NCI-H2196 (cell line): ENCODE results near the gene LHPP.

Experiments
- DNase-seq: peaks from one replicate; lab custom pipeline; 2025; ENCODE audit not compliant: unreplicated experiment; lab: John Stamatoyannopoulos, UW

LHPP gene

DNA sequence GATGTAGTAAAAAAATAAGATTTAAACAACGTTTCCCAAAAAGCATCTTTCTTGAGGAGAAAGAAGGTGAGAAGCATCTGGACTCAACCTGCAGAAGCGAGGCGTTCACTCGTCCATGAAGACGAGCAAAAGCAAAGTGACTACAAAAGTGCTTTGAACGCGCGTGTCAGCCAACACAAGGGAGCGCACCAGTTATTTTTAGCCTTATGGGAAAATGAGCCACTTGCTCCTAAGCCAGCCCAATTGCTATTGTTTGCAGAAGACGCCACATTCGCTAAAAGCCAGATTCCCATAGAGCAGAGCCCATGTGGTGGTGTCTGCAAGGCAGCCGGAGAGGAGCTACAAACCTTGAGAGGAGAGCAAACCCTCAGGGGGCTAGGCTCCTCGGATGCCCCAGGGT lies 160.0 kb downstream of the LHPP start:
- no peak for DNase-seq

DNA sequence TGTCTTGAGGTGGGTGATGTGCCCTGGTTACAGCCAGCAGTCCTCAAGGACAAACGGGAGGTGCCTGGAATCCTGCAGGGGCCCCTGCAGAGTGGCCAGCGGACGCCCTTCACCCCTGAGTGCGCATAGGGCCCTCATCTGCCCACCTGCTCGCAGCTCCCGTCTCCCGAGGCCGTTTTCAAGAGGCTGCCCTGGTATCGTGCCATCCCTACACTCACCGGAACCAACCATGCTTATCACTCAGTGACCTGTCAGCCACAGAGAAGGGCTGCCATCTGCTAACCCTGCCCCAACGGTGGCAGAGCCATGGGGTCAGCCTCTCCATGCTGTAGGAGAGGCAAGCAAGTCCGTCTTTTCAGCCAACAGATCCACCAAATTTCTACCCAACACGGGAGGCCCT lies 160.5 kb downstream of the LHPP start:
- DNase-seq, result no peak

DNA sequence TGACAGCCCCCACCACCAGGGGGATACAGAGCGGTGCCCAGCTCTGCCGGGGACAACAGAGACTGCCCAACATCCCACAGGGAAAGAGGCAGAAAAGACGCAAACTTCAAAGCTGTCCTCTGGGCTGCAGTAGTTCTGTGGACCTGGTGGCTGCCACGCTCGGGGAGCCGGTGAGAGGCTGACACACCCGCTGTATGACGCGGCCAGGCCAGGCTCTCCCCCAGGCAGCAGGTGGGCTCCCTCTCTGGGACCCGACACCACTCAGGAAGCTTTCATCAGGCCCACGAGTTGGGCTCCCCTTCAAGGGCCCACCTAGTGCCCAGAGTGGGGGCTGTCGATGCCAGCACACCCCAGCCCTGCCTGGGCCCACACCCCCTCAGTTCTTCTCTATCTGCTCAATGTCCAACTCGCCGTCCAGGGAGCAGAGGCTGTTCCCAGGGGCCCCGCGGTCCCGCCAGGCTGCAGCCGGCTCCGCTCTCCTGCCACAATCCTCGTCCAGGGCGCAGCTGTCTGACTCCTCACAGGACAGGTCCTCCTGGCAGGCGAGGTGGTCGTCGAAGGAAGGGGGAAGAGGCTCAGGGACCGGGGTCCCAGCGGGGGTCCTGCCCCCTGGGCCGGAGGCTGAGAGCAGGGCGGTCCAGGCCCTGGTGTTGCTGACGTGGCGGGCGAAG lies 161.4 kb downstream of the LHPP start:
- no peak for DNase-seq

DNA sequence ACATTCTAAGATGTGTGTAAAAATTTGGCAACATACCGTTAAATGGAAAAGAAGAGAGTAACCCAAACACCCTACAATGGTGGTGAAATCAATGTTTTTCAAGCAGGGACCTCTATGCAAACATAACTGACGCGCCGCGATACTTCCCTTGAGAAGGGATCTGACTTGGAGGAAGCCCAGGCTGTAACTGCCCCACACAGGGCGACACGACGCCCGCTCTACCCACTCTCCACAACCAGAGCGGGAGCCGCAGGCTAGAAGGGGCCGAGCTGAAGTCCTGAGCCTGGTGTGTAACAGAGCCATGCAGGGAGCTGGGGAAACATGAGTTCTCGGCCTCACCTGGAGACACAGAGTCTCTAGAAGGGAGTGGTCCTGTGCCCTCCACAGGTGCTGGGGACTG lies 162.4 kb downstream of the LHPP start:
- no peak for DNase-seq

DNA sequence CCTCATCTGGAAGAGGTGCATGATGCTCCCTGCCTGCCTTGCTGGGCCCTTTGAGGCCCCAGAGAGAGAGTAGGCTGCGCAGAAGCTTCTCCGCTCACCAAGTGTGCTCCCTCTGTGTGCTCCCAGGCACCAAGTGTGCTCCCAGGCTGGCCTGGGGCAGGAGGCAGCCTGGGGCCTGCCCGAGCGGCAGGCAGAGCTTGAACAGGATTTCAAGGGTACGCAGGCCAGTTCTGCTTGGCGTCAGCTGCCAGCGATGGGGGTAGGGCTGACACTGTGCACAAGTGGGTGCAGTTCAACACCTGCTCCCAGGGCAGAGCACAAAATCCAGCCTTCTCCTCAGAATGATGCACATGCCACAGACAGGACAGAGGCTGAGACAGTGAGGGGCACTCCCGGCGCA lies 162.8 kb downstream of the LHPP start:
- no peak for DNase-seq

DNA sequence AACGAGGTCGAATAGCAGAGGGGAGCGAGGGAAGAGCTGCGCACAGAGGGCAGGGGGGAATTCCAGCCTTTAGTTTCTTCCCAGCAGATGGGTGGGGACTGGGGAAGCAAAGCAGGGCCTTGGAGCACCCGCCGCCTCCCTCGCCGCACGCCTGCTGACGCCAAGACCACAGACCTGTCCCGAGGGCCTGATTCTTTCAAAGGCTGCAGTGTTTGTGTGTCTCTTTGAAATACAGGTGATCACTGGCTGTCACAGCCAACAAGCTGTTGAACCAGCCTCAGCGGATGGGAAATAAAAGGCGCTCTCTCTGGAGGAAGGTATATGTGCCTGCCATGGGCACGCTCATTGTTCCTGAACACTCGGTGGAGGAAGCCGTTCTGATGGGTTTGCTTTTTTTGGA lies 163.3 kb downstream of the LHPP start:
- DNase-seq, result no peak

DNA sequence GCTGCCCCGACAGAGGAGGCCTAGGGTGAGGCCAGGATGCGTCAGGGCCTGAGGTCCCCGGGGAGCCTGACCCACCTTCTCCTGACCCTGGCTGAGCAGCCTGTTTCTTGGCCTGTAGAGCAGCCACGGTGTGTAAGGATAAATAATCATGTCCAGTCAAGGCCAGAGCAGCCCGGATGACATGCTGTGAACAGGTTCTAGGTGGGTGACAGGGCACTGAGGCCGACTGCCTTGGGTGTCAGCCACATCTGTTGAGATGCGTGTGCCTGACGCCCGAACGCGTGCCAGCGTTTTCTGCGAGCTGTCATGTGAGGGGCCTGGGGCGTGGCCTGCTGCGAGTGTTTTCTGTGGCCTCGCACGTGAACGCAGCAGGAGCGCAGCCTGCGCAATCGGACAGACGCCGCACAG lies 164.2 kb downstream of the LHPP start:
- DNase-seq, result no peak

DNA sequence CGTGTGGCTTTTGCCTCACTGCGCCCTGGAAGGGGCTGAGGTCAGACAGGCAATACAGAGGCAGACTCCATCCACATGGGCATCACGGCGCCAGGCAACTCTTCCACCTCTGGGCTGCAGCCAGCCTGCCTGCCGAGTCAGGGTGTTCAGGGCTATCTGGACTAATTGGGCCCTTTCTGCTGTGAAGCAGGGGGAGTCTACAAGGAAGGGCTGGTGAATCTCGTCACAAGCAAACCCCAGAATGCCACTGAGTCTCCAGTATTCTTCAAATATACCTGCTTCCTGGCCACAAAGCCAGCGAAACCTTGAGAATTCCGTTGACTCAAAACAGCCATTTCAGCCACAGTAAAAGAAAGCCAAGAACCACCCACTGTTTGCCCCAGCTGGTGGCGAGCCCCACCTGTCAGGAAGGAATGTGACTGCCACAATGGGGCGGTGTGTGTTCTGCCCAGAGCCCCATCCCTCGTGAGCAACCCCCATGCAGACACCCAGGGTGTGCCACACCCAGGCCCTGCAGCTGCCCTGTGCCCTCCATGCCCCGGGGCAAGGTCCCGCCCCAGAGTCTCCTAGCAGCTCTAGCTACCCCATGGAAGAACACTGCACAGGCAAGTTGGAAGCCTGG lies 165.2 kb downstream of the LHPP start:
- DNase-seq, result no peak

DNA sequence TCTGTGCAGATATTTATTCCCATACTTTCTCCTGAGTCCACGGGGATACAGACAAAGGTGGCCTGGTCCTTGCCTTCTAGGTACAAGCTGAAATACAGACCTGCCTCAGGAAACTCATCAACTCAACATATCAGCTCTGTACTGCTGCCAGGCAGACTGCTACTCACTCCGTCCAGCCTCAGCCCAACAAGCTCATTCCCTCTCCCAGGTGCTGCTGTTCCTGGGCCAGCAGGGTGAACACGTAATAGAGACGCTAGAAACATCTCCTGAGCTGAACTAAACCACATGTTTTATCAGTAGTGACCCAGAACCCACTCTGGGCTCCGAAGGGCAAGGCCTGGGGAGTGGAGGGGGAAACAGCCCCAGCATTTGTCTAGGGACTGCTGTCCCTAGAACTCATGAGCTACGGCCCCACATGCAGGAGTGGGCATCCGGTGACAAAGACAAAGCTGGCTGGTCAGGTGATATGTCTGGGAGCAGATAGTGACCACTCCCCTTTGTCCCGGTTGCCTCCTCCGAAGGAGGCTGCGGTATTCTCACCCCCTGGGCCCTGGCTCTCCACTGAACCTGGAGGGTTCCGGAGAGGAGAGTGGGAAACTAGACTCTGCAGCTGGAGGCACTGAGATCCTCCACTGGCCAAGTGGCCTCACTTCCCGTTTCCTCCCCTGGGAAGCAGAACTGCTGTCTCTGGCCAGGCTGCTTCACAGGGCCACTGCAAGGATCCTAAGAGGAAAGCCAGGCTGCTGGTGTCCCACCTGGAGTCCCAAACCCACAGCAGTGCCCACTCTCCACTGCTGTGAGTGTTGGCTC lies 166.4 kb downstream of the LHPP start:
- no peak for DNase-seq

DNA sequence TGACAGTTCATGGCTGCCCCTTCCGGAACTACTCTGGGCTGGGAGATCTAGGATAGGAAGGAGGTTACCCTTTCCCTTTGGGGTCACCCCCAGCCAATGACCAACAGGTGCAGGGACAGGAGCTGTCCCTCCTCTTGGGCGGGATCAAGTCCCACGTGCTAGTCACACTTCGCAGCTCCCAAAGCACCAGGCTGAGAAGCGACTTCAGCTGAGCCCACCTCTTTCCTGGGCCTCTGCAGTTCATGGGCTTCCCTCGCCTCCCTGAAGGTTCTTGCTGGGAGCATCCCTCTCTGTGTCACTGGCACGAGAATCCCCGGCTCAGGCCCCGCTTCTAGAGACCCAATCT lies 167.0 kb downstream of the LHPP start:
- no peak for DNase-seq

DNA sequence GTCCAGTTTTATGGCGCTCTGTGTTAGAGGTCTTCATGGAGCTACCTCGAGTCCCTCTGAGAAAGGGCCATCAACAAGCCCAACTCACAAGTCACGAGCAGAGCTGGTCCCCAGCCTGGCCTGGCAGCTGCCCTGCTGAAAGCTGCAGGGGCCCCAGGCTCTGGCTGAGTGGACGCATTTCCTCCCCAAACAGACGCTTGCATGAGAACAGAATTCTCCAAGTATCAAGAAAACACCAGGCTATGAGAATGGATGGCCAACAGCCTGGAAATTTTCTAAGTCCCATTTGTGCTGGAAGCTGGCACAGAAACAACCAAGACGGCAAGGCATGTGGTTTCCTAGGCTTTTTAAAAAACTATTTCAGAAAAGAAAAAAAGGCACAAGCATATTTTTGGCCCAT lies 167.8 kb downstream of the LHPP start:
- DNase-seq, result no peak

DNA sequence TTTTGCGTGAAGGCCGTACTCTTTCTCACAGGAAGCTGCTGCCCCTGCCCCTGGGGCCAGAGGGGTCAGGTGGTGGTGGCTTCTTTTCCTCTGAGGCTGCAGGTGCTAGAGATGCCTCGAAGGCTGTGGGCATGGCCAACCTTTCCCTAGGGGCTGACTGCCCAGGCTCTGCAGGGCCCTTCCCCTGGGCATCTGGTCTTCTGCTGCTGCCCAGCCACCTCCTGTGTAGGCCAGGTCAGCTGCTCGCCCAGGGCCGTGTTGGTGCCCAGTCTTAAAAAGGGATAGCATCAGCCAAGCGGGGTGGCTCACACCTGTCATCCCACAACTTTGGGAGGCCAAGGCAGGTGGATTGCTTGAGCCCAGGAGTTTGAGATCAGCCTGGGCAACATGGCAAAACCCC lies 168.2 kb downstream of the LHPP start:
- no peak for DNase-seq

DNA sequence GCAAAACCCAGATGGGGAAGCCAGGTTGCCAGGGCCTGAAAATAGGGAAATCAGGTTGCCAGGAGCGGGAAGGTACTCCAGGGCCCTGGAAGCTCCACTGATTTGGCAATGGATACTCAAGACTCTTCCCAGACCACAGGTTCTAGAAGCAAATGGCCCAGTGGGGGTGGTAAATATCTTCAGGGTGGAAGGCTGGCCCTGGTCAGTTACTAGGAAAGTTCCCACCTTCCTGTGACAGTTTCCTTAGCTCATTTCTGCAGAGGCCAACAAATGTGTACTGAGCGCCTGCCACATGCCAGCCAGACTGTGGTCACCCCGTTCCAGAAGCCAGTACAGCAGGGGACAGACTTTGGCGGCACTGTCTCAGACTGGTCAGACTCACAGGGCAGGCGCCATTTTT lies 168.9 kb downstream of the LHPP start:
- DNase-seq, result no peak

DNA sequence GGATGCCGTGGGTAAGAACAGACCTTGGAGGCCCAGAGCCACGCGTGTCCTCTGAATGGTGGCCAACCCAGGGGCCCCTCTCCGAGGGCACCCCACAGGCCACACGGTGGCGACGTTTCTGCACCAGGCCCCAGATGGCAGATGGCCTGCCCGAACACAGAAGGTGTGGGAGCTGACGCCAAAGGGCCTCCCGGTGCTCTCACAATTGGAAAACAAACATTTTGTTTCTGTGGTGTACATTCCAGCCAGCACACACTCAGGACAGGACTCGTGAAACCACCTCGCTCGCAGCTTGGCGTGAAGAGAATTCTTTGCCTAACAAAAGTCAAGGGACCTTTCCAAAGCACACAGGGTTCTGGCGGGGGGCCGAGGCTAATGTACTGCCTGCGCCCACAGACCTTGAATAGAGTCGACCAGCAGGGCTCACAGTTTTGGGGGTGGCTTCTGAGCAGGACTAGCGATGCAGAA lies 170.5 kb downstream of the LHPP start:
- DNase-seq, result peak; percentile 7

DNA sequence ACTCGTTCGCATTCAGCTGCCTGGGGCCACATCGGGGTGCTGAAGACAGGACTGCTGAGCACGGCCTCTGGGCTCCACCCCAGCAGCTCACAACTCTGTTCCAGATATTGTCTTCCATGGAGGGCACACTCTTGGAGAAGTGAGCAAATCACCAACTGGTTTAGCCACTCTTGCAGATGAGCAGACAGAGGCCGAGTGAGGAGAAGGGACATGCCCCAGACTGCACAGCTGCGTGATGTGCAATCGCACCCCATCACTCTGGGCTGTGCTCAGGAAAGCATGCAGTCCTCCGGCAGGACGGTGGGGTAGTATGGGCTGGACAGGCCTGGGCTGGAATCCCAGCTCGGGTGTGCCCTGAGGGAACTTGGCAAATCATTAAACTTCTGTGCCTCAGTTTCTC lies 170.9 kb downstream of the LHPP start:
- DNase-seq, result no peak

DNA sequence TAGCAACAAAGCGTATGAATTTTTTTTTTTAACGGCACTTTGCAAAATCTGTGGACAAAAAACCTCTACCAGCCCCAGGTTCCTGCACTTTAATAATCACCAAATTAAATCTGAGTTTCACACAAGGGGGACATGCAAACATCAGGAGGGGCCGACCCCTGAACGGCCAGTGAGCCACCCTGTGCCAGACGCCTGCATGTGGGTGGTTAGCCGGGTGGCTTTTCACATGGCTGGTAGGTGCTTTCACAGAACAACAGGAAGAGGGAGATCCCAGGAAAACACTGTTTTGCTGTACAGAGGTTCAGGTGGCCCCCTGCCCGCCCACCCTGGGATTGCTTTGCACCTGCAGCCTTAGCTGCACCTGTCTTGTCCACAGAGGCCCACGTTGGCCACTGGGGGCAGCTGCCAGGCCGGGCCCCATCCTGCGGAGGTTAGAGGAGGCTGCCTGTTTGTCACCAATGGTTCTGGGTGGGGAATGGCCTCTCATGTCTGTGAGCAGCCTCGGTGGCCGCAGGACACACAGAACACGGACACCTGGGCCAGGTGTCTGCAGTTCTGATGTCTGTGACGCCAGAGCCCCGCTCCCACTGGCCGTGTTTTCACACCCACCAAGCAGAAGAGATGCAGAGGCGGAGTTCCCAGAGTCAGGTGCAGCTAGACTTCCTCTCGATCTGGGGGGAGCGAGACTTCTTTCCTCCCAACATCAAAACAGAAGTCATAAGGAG lies 174.8 kb downstream of the LHPP start:
- DNase-seq, result no peak

DNA sequence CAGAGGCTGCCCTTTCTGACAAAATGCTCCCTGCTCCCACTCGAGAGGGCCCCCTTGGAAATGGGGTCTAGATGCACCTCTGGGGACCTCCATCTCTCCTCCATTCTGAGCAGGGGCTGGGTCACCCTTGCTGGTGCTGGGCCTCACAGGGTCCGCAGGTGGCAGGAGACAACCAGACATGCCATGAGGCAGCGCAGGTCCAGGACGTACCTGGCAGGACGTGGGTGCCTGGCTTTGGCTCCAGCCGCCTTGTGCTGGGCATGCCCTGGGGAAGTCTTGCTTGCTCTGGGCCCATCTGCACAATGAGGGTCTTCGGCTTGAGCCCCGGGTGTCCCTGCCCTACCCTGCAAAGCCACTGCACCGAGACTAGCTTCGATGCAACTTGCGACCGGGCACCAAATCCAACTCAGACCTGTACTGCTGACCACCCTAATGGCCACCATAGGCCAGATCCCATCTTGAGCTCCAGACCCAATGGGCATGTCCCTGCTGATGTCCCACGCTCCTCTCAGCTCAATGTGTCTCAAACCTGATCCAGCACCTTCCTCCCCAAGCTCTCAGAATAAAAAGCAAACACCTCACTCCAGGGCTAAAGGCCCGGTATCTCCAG lies 175.6 kb downstream of the LHPP start:
- DNase-seq, result no peak

DNA sequence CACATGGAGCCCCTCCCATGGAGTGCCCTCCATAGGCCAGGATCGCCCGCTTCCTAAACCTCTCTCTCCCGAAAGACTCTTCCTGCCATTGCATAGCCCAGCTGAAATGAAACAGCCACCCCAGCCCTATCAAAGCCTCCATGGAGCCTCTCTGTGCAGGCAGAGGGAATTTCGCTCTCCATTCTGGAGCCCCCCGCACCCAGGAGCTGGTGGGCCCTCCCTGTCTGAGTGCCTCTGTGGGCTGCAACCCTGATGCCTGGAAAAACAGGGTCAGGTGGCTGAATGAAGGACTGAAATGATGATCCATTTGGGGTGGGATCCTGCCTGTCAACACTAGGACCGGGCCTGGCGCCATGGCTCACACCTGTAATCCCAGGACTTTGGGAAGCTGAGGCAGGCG lies 176.1 kb downstream of the LHPP start:
- DNase-seq, result no peak

DNA sequence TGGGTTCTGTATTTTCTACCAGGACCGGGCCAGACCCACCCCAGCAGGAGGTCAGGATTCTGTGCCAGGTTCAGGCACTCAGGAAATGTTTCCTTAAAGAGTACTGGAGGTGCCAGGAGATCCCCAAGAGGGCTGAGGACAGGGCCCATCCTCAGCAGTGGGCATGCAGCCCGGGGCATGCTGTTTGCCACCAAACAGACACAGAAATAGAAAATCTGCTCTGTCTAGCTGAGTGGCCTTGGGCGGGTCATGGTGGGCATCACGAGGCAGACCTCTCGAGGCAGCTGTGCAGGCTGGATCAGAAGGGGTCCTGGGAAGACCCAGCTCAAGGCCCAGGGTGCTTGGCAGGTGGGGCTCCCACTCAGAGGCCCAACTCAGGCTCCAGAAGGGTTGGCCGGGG lies 177.6 kb downstream of the LHPP start:
- no peak for DNase-seq

DNA sequence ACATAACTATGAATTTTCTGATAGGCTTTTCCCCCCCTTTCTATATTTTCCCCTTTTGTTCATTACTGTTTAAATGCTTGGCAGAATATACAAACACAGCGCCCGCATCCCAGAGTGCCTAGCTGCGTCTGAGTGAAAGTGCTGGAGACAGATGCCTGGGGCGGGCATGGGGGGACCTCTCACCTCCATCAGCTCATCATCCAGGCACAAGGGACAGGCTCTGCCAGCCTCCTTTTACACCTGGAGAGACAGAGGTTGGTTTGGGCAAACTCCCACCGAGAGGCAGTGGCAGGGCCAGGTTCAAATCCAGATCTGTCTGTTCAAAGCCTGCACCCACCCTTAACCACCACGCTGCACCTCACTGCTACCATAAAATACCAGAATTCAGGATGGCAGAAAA lies 178.0 kb downstream of the LHPP start:
- no peak for DNase-seq

DNA sequence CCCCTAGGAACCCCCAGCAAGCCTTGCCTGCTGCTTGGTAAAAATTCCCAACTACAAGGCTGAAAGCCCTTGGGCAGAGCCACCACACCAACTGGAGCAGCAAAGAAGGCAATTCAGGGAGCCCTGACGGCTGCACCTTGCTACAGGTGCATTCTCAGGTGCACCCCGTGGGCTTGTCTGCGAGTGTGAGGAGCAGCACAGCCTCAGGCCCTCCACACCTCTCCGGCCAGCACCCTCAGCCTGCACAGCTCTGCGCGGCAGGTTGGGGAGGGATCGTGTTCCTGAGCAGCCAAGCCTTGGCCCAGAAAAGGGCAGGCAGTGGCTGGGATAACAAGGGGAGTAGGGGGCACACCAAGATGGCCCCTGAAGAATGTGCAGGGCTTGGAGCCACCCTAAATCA lies 178.4 kb downstream of the LHPP start:
- no peak for DNase-seq
